Eye (tissue), 1 donor: ENCODE measurements around the gene IER5.

Experiments
- DNase-seq: peaks from one replicate; pipeline ENCODE4 v3.0.0-alpha.2; 2015

The IER5 gene

GRCh38 chr1:181135815-181136737 lies 47.6 kb downstream of the IER5 start:
- DNase-seq, result peak; percentile 74

- DNase-seq, result no peak
Measured at GRCh38 chr1:181136738-181137122, 48.2 kb downstream of the IER5 start.

GRCh38 chr1:181137217-181137743 lies 48.8 kb downstream of the IER5 start:
- no peak for DNase-seq

DNA sequence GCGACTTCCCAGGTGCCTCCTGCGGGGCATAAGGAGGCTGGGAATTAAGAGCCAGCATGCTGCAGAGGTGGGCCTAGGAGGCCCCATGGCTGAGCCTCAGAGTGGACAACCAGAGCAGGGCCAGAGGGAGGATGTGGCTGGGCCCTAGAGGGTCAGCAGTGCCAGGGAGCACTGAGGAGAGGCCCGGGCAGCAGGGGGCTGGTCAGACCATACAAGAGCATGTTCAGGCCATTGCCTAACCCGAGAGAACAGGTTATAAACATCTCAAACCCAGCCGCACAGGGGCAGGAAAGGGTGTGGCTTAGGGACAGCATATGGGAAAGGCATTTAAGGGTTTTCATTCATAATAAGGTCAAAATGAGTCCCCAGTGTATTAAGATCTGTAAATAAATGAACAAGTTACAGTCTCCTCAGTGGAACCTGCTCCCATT lies 51.1 kb downstream of the IER5 start:
- no peak for DNase-seq

- DNase-seq, result no peak
Measured at GRCh38 chr1:181140398-181140797, 51.9 kb downstream of the IER5 start.

DNA sequence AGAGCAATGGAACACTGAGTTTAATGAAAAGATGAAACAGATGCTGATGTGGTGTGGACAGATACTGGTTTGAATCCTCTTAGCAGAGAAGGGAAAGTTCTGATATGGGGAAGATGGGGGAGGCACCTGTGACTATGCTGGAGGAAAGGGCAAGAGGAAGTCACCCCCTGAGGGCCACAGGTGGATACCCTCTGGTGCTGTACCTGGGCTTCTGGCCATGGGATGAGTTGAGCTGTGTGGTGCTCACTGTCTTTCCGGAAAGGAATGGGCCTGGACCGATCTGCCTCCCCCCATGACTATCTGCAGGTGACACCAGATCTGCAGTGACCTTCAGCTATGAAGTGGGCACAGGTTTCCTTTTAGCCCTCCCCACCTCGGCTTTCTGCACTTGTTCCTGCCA lies 52.4 kb downstream of the IER5 start:
- DNase-seq, result no peak

GRCh38 chr1:181141431-181141910 lies 53.0 kb downstream of the IER5 start:
- DNase-seq, result no peak
